Brain microvascular endothelial cell (primary cell): ENCODE results near the gene DUSP2.
A peak's percentile ranks its signal among the peaks of the same experiment; 100 is the strongest.

ENCODE experiments used
- DNase-seq: peaks from one replicate; pipeline ENCODE4 v3.0.0-alpha.2; 2020
- H3K27ac ChIP-seq: fragments of 250-450 bp; sonication (Bioruptor Pico); 2 replicates; pipeline ENCODE4 v1.5.1; 2020; ENCODE audit warnings: mild to moderate bottlenecking, moderate library complexity
- H3K27me3 ChIP-seq: fragments of 250-450 bp; sonication (Bioruptor Pico); replicated peaks from 2 replicates; pipeline ENCODE4 v1.5.1; 2020; ENCODE audit warnings: mild to moderate bottlenecking
- H3K36me3 ChIP-seq: fragments of 250-450 bp; sonication (Bioruptor Pico); replicated peaks from 2 replicates; pipeline ENCODE4 v1.5.1; 2020; ENCODE audit warnings: mild to moderate bottlenecking
- H3K4me3 ChIP-seq: 2 replicates; pipeline ENCODE4 v1.5.1; 2011; ENCODE audit warnings: low read depth, mild to moderate bottlenecking, control low read depth, low read length, moderate library complexity
- in situ Hi-C: cut with HindIII; loops from 2 replicates; pipeline ENCODE4 v1.10.0; 2017; ENCODE audit warnings: low sequenced_read_pairs, low pct_ligation_motif_present
- TF ChIP-seq, protein P1 (sequence below): IDR thresholded peaks from 2 replicates; pipeline ENCODE4 v1.5.1; 2011; ENCODE audit warnings: low read depth, mild to moderate bottlenecking, moderate library complexity, low read length, control low read depth, inconsistent platforms; ENCODE audit errors: missing control alignments

DUSP2 gene

DNA sequence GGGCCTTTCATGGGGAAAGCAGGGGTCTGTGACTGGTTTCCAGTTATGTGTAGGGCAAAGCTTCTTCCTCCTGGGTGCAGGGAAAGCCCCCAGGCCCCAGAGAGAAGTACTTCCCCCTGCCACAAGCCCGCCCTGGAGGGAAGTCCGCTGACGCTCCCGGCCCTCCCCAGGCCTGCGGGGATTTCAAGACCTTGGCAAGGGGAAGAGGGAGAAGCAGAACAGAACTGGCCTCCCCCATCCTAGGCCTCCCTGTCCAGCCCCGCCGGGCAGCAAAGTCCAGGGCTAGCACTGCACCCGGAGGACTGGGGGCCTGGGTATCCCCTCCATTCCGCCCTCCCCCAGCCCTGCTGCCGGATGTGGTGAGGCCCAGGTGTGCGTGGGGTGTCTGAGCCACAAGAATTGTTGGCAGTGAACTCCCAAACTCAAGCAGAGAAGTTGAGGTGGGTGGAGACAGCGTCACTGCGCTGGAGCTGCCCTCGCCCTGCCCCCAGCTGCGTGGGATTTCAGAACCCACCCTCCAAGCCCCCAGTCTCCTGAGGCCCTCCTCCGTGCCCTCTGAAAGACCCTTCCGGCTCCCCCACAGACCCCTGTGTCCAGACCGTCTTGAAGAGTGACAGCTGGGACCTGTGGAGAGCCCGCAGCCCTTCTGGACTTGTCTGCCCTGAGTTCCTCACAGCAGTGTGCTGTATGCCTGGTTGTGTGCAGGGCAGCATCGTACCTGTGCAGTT is 1.1 kb upstream of the DUSP2 start:
- in situ Hi-C loops, result no loop called here
- no peak overlapping the region for H3K27ac ChIP-seq

DNA sequence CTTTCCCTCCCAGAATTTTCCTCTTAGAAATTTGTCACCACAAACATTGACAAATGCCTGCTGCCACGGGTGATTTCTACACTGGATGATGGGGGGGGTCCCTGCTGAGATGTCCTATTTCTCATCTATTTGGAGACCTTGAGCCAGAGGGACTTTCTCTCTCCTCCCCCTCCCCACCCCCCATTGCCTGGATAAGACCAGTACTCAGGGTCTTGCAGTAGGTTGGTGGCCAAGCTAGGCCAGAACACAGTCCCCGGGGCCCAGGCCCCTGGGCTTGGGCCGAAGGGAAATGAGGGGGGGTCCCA is 560 bp upstream of the DUSP2 start:
- Histone ChIP-seq H3K27me3 (no peaks in the 10 kb centered on the region), H3K4me3 (no peak overlapping the region), H3K36me3 (no peaks in the 10 kb centered on the region), H3K27ac (no peak overlapping the region)
- TF ChIP-seq, protein P1, sequence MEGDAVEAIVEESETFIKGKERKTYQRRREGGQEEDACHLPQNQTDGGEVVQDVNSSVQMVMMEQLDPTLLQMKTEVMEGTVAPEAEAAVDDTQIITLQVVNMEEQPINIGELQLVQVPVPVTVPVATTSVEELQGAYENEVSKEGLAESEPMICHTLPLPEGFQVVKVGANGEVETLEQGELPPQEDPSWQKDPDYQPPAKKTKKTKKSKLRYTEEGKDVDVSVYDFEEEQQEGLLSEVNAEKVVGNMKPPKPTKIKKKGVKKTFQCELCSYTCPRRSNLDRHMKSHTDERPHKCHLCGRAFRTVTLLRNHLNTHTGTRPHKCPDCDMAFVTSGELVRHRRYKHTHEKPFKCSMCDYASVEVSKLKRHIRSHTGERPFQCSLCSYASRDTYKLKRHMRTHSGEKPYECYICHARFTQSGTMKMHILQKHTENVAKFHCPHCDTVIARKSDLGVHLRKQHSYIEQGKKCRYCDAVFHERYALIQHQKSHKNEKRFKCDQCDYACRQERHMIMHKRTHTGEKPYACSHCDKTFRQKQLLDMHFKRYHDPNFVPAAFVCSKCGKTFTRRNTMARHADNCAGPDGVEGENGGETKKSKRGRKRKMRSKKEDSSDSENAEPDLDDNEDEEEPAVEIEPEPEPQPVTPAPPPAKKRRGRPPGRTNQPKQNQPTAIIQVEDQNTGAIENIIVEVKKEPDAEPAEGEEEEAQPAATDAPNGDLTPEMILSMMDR, result no peak
- no peak for DNase-seq
- in situ Hi-C loops, result no loop called here

More for the DNA sequence above, 1.1 kb upstream of the DUSP2 start:
- H3K36me3 ChIP-seq, result no peaks in the 10 kb centered on the region
- H3K27me3 ChIP-seq, result no peaks in the 10 kb centered on the region
- TF ChIP-seq, protein P1, result no peak
- no peak overlapping the region for H3K4me3 ChIP-seq
- DNase-seq, result no peak

DNA sequence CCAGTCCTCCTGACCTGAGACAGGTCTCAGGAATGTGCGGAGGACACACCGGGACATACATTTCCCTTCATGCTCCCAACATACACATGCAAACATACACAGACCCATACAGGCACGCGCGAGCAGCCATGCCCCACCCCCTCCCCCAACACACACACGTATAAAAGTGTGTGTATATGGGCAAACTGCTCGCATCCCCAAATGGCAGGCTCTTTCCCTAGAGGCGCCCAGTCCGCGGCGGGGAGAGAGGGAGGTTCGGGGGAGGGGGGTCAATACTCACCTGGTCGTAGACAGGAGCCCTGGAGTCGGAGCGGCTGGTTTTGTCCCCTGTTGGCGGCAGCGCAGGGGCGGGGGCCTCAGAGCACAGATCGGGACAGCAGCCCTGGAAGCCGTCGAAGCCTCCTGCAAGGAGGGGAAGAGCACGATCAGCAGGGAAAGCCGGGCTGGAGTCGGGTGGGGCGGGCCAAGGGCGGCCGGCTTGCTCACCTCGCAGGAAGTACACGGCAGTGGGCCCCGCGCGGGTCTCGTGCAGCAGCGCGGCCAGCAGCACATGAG is 682 bp downstream of the DUSP2 start:
- Histone ChIP-seq H3K36me3 (no peaks in the 10 kb centered on the region), H3K27me3 (no peaks in the 10 kb centered on the region), H3K4me3 (peak overlapping the region; percentile 43), H3K27ac (no peak overlapping the region)
- TF ChIP-seq, protein P1, result no peak
- peak; percentile 7 for DNase-seq
- in situ Hi-C loops, result no loop called here

DNA sequence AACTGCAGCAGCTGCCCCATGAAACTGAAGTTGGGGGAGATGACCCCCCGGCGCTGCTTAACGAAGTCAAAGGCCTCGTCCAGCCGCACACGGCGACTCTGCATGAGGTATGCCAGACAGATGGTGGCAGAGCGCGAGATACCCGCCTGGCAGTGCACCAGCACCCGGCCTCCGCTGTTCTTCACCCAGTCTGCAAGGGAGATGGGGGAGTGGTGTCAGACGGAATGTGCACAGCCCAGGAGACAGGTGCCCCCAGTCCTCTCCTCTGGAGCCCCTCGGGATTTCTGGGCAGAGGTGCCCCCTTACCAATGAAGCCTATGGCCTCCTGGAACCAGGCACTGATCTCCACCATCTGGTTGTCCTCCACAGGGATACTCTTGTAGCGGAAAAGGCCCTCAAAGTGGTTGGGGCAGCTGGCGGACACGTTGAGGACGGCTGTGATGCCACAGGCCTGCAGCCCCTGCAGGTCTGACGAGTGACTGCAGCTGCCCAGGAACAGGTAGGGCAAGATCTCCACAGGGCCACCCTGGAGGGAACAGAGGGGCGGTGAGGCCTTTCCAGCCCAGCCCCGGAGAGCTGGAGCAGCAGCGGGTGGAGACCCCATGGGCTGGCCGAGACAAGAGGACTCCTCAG is 1.3 kb downstream of the DUSP2 start:
- no peaks in the 10 kb centered on the region for H3K36me3 ChIP-seq
- H3K4me3 ChIP-seq, result no peak overlapping the region
- no peaks in the 10 kb centered on the region for H3K27me3 ChIP-seq
- TF ChIP-seq, protein P1, result peak; percentile 29
- H3K27ac ChIP-seq, result no peak overlapping the region
- in situ Hi-C loops, result no loop called here
- no peak for DNase-seq

DNA sequence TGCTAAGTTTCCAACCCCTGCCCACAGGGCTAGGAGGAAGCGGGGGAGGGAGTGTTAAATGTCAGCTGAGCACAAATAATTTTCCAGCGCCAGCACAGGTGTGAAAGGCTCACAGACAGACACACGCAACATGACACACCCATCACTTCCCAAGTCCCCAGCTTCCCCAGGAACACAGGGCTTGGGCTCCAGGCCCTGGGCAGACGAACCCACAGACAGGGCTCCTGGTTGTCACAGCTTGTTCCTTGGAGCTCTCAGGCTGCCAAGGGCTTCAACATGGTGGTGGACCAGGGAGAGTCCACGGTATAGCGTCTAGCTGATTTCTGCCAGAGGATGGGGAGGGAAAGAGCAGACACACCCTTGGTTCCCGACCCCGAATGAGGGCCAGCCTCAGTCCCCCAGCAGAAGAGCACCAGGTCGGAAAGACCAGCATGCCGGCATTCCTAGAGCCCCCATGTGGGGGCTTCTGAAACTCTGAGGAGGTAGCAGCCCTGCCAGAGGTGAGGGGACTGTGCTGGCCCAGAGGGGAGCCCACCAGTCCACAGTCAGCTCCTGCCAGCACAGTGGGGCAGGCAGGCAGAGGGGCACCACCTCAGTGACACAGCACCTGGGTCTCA is 1.9 kb downstream of the DUSP2 start:
- no peaks in the 10 kb centered on the region for H3K27me3 ChIP-seq
- in situ Hi-C loops, result no loop called here
- no peak overlapping the region for H3K4me3 ChIP-seq
- no peak for DNase-seq
- TF ChIP-seq, protein P1, result no peak
- H3K27ac ChIP-seq, result no peak overlapping the region
- H3K36me3 ChIP-seq, result no peaks in the 10 kb centered on the region
